ENCODE measurements around the gene MT1HL1. TPM values are rescaled to one million over a fixed set of nuclear protein-coding genes. Genes with fewer than 3 reads are reported as not detected.

The MT1HL1 gene
- polyA plus RNA-seq, 1 of the 3 experiments (the other 2 are of a cell fraction), result not detected

GRCh38 chr1:236979149-236979900 lies 24.9 kb downstream of the MT1HL1 start:
- no peak for DNase-seq
- Histone ChIP-seq H3K9ac (no peak overlapping the region), H2AFZ (ENCODE audit: low read depth) (no peak overlapping the region), H3K9me3 (0 out of 2 replicates have a peak, but pooled peaks cover 3% of the 10 kb centered on the region), H4K20me1 (ENCODE audit: insufficient read depth) (no peaks in the 10 kb centered on the region), H3K4me1 (ENCODE audit: control insufficient read depth in 1 of 2, insufficient read depth in 2 of 2, low read depth in 1 of 2, low read length in 1 of 2) (no peaks in the 10 kb centered on the region), H3K79me2 (ENCODE audit: insufficient read depth) (no peaks in the 10 kb centered on the region), H3K9me2 (no peaks in the 10 kb centered on the region), H3K27ac (ENCODE audit: low read depth in 2 of 2, low read length in 1 of 2) (no peak overlapping the region), H3K4me2 (no peak overlapping the region), H3K36me3 (replicated peaks in 1 of 2; ENCODE audit: control insufficient read depth in 1 of 2, insufficient read depth in 2 of 2, low read length in 1 of 2) (no peaks in the 10 kb centered on the region), H3F3A (replicated peaks; ENCODE audit: insufficient read depth) (no peaks in the 10 kb centered on the region), H3K27me3 (ENCODE audit: insufficient read depth) (no peaks in the 10 kb centered on the region), H3K4me3 (ENCODE audit: low read depth in 2 of 2, low read length in 1 of 2) (no peak overlapping the region)
- POLR2A ChIA-PET, result no interaction called here
- CTCF ChIA-PET, result no interaction called here
- TF ChIP-seq TCF12 (IDR thresholded peaks at IDR 0.05) (no peak), MXI1 (IDR thresholded peaks at IDR 0.05; ENCODE audit: low read depth, low read length) (no peak), ELF1 (IDR thresholded peaks at IDR 0.05) (no peak), TEAD4 (IDR thresholded peaks at IDR 0.05; ENCODE audit: borderline replicate concordance, insufficient read depth) (no peak), GABPA (IDR thresholded peaks at IDR 0.05; ENCODE audit: low read depth) (no peak), PBX3 (IDR thresholded peaks at IDR 0.05) (no peak), RFX5 (IDR thresholded peaks at IDR 0.05; ENCODE audit: low read length) (no peak), ZBTB33 (IDR thresholded peaks at IDR 0.05; ENCODE audit: borderline replicate concordance, low read depth) (no peak), RCOR1 (IDR thresholded peaks at IDR 0.05; ENCODE audit: low read length) (no peak), RAD21 (IDR thresholded peaks at IDR 0.05; ENCODE audit: low read length) (no peak), EP300 (IDR thresholded peaks at IDR 0.05; ENCODE audit: borderline replicate concordance in 1 of 2, low read depth in 1 of 2, low read length in 1 of 2) (no peak), TAF1 (IDR thresholded peaks at IDR 0.05; ENCODE audit: borderline replicate concordance, low read depth, low read length) (no peak), FOXJ3 (CRISPR knock-in tag; IDR thresholded peaks at IDR 0.05) (no peak), SMC3 (IDR thresholded peaks at IDR 0.05; ENCODE audit: low read depth, low read length) (no peak), POLR2AphosphoS5 (IDR thresholded peaks at IDR 0.05; ENCODE audit: low read depth, low read length) (no peak)
- WGBS (ENCODE audit: low lambda C conversion rate), result 64% methylated on average over 13 of the region's 13 CpGs

- no peaks in the 10 kb centered on the region for H3K79me2 ChIP-seq (ENCODE audit: insufficient read depth)
- H3K9ac ChIP-seq, result no peak overlapping the region
- ChIA-PET POLR2A (no interaction called here), CTCF (interaction anchor here (2.0 kb wide), 1 partner anchor 12 kb away, joined by 4 read pairs; no protein-coding TSS in a partner anchor)
- no peaks in the 10 kb centered on the region for H3K27me3 ChIP-seq (ENCODE audit: insufficient read depth)
- H3K9me2 ChIP-seq, result no peaks in the 10 kb centered on the region
- no peak overlapping the region for H2AFZ ChIP-seq (ENCODE audit: low read depth)
- WGBS (ENCODE audit: low lambda C conversion rate), result 74% methylated on average over 14 of the region's 14 CpGs
- no peaks in the 10 kb centered on the region for H4K20me1 ChIP-seq (ENCODE audit: insufficient read depth)
- DNase-seq, result no peak
- 0 out of 2 replicates have a peak, but pooled peaks cover 3% of the 10 kb centered on the region for H3K9me3 ChIP-seq
- no peak overlapping the region for H3K4me2 ChIP-seq
- no peaks in the 10 kb centered on the region for H3F3A ChIP-seq (replicated peaks; ENCODE audit: insufficient read depth)
- H3K27ac ChIP-seq (ENCODE audit: low read depth in 2 of 2, low read length in 1 of 2), result no peak overlapping the region
- no peaks in the 10 kb centered on the region for H3K4me1 ChIP-seq (ENCODE audit: control insufficient read depth in 1 of 2, insufficient read depth in 2 of 2, low read depth in 1 of 2, low read length in 1 of 2)
- no peak overlapping the region for H3K4me3 ChIP-seq (ENCODE audit: low read depth in 2 of 2, low read length in 1 of 2)
- no peaks in the 10 kb centered on the region for H3K36me3 ChIP-seq (replicated peaks in 1 of 2; ENCODE audit: control insufficient read depth in 1 of 2, insufficient read depth in 2 of 2, low read length in 1 of 2)
- TF ChIP-seq REST (IDR thresholded peaks at IDR 0.05; ENCODE audit: low read depth, low read length) (no peak), ZBTB33 (IDR thresholded peaks at IDR 0.05; ENCODE audit: borderline replicate concordance, low read depth) (no peak), CTCF (IDR thresholded peaks at IDR 0.05) (no peak)
Observed at GRCh38 chr1:236978740-236979139, 25.5 kb downstream of the MT1HL1 start.
